Measurements from ENCODE around the gene PDE8B. TPM values are rescaled to one million over a fixed set of nuclear protein-coding genes. Genes with fewer than 3 reads are reported as not detected.

PDE8B gene
- total RNA-seq, 1 donor from 2014 or later: 1.1 TPM

DNA sequence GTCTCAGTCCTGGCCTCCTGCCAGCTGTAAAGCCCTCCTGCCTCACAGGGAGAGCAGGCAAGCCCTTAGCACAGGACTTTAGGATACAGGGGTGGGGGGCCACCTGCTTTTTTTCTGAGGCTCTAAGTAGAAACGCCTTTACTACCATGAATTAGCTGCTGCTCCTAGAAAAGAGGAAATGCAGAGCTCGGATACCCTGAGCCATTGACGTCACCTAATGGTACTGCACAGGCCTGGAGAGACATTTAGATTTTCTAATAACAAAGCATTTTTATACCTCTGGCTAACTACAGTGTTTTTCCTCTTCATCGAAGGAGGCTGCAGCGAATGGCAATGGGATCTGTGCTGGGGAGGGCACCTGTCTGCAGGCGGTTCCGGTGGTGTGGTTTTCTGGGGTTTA lies 144.6 kb downstream of the PDE8B start:
- no peak overlapping the region for H3K27ac Mint-ChIP-seq (ENCODE audit: unreplicated experiment)
- H3K9me3 Mint-ChIP-seq (ENCODE audit: low read depth): no peaks in the 10 kb centered on the region
- H3K36me3 Mint-ChIP-seq (ENCODE audit: low read depth): peaks cover 2% of the 10 kb centered on the region
- H3K4me3 Mint-ChIP-seq (ENCODE audit: unreplicated experiment): no peak overlapping the region
- no peak for DNase-seq (ENCODE audit: low spot score)
- H3K27me3 Mint-ChIP-seq (ENCODE audit: low read depth): peaks cover 4% of the 10 kb centered on the region
- TF ChIP-seq, protein P1, sequence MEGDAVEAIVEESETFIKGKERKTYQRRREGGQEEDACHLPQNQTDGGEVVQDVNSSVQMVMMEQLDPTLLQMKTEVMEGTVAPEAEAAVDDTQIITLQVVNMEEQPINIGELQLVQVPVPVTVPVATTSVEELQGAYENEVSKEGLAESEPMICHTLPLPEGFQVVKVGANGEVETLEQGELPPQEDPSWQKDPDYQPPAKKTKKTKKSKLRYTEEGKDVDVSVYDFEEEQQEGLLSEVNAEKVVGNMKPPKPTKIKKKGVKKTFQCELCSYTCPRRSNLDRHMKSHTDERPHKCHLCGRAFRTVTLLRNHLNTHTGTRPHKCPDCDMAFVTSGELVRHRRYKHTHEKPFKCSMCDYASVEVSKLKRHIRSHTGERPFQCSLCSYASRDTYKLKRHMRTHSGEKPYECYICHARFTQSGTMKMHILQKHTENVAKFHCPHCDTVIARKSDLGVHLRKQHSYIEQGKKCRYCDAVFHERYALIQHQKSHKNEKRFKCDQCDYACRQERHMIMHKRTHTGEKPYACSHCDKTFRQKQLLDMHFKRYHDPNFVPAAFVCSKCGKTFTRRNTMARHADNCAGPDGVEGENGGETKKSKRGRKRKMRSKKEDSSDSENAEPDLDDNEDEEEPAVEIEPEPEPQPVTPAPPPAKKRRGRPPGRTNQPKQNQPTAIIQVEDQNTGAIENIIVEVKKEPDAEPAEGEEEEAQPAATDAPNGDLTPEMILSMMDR (IDR thresholded peaks at IDR 0.05): no peak
- peaks cover 11% of the 10 kb centered on the region for H3K4me1 Mint-ChIP-seq (ENCODE audit: low read depth)

- H3K36me3 Mint-ChIP-seq (ENCODE audit: low read depth): peaks cover 2% of the 10 kb centered on the region
- H3K4me3 Mint-ChIP-seq (ENCODE audit: unreplicated experiment): no peak overlapping the region
- peaks cover 4% of the 10 kb centered on the region for H3K27me3 Mint-ChIP-seq (ENCODE audit: low read depth)
- no peaks in the 10 kb centered on the region for H3K9me3 Mint-ChIP-seq (ENCODE audit: low read depth)
- TF ChIP-seq, protein P1 (IDR thresholded peaks at IDR 0.05): no peak
- no peak overlapping the region for H3K27ac Mint-ChIP-seq (ENCODE audit: unreplicated experiment)
- no peak for DNase-seq (ENCODE audit: low spot score)
- H3K4me1 Mint-ChIP-seq (ENCODE audit: low read depth): peaks cover 11% of the 10 kb centered on the region
Measured at GRCh38 chr5:77355751-77356150, 145.3 kb downstream of the PDE8B start.

GRCh38 chr5:77356740-77357139 lies 146.3 kb downstream of the PDE8B start:
- no peaks in the 10 kb centered on the region for H3K27me3 Mint-ChIP-seq (ENCODE audit: low read depth)
- TF ChIP-seq, protein P1 (IDR thresholded peaks at IDR 0.05): no peak
- peaks cover 2% of the 10 kb centered on the region for H3K36me3 Mint-ChIP-seq (ENCODE audit: low read depth)
- H3K4me3 Mint-ChIP-seq (ENCODE audit: unreplicated experiment): no peak overlapping the region
- H3K9me3 Mint-ChIP-seq (ENCODE audit: low read depth): no peaks in the 10 kb centered on the region
- DNase-seq (ENCODE audit: low spot score): no peak
- peaks cover 11% of the 10 kb centered on the region for H3K4me1 Mint-ChIP-seq (ENCODE audit: low read depth)
- no peak overlapping the region for H3K27ac Mint-ChIP-seq (ENCODE audit: unreplicated experiment)

GRCh38 chr5:77358255-77359205 lies 148.1 kb downstream of the PDE8B start:
- H3K27ac Mint-ChIP-seq (ENCODE audit: unreplicated experiment): no peak overlapping the region
- peaks cover 11% of the 10 kb centered on the region for H3K4me1 Mint-ChIP-seq (ENCODE audit: low read depth)
- H3K4me3 Mint-ChIP-seq (ENCODE audit: unreplicated experiment): no peak overlapping the region
- no peak for DNase-seq (ENCODE audit: low spot score)
- no peaks in the 10 kb centered on the region for H3K9me3 Mint-ChIP-seq (ENCODE audit: low read depth)
- TF ChIP-seq, protein P1 (IDR thresholded peaks at IDR 0.05): no peak
- H3K36me3 Mint-ChIP-seq (ENCODE audit: low read depth): peaks cover 2% of the 10 kb centered on the region
- H3K27me3 Mint-ChIP-seq (ENCODE audit: low read depth): no peaks in the 10 kb centered on the region

DNA sequence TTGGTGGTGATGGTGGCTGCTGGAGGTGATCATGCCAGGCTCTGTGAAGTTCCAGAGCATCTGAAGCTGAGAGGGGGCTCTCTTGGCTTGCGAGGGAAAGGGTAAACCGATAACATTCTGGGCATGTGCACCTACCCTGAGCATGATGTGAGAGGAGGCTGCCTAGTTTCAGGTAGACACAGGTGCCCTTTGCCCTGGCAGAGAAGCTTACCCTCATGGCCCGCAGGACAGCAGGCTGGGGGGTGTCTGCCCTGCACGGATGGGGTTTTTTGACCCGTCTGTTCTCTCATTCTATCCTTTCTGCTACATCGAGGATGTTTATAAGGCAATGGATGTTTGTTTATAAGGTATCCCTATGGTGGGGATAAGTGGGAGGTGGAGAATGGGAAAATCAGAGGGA lies 148.8 kb downstream of the PDE8B start:
- H3K27me3 Mint-ChIP-seq (ENCODE audit: low read depth): no peaks in the 10 kb centered on the region
- no peaks in the 10 kb centered on the region for H3K9me3 Mint-ChIP-seq (ENCODE audit: low read depth)
- H3K4me1 Mint-ChIP-seq (ENCODE audit: low read depth): peaks cover 11% of the 10 kb centered on the region
- no peak overlapping the region for H3K4me3 Mint-ChIP-seq (ENCODE audit: unreplicated experiment)
- DNase-seq (ENCODE audit: low spot score): no peak
- H3K27ac Mint-ChIP-seq (ENCODE audit: unreplicated experiment): no peak overlapping the region
- peaks cover 2% of the 10 kb centered on the region for H3K36me3 Mint-ChIP-seq (ENCODE audit: low read depth)
- TF ChIP-seq, protein P1 (IDR thresholded peaks at IDR 0.05): no peak
